WTC11 (cell line): ENCODE measurements around the gene ZCCHC14. TPM values are rescaled to one million over a fixed set of nuclear protein-coding genes. Genes with fewer than 3 reads are reported as not detected.
A peak's percentile ranks its signal among the peaks of the same experiment; 100 is the strongest.

ENCODE experiments used
- ATAC-seq: fragments of 200-7000 bp; cut with Tn5 transposase; 2 replicates; pipeline ENCODE4 v1.10.0; 2021; ENCODE audit warnings: mild to moderate bottlenecking, moderate library complexity
- CTCF ChIA-PET: fragments of 300-600 bp; sonication (Branson Sonifier 250); formaldehyde crosslinking; loops from one replicate; lab custom pipeline; 2021; ENCODE audit warnings: antibody characterized with exemption; lab: Charles Lee
- POLR2A ChIA-PET: fragments of 350-600 bp; sonication (Branson Sonifier 250); formaldehyde crosslinking; loops from one replicate; lab custom pipeline; 2021; ENCODE audit warnings: antibody characterized with exemption; lab: Charles Lee
- DNase-seq: peaks from one replicate; pipeline ENCODE4 v3.0.0; 2021; ENCODE audit warnings: low spot score
- H3K27ac Mint-ChIP-seq: 2 replicates; pipeline ENCODE4 v1.8.0; 2021; ENCODE audit warnings: mixed read lengths
- H3K27me3 Mint-ChIP-seq: 2 replicates; pipeline ENCODE4 v1.8.0; 2021; ENCODE audit warnings: low read depth, mild to moderate bottlenecking, moderate library complexity, mixed read lengths
- H3K36me3 Mint-ChIP-seq: 2 replicates; pipeline ENCODE4 v1.8.0; 2021; ENCODE audit warnings: mixed read lengths
- H3K4me1 Mint-ChIP-seq: 2 replicates; pipeline ENCODE4 v1.8.0; 2022; ENCODE audit warnings: mixed read lengths
- H3K4me3 Mint-ChIP-seq: 2 replicates; pipeline ENCODE4 v1.8.0; 2021; ENCODE audit warnings: mild to moderate bottlenecking, moderate library complexity, mixed read lengths
- H3K9me3 Mint-ChIP-seq: 2 replicates; pipeline ENCODE4 v1.8.0; 2021; ENCODE audit warnings: mixed read lengths
- CBFB ChIP-seq: sonication (generic); formaldehyde crosslinking; IDR thresholded peaks from 2 replicates; pipeline ENCODE4 v1.8.1; 2022; ENCODE audit warnings: mild to moderate bottlenecking, low read depth, missing genetic modification reagents
- MYBL2 ChIP-seq: sonication (generic); formaldehyde crosslinking; IDR thresholded peaks from 2 replicates; pipeline ENCODE4 v1.8.1; 2023; ENCODE audit warnings: mild to moderate bottlenecking, moderate library complexity, missing genetic modification reagents
- SP1 ChIP-seq: sonication (generic); formaldehyde crosslinking; conservative IDR thresholded peaks from 2 replicates; pipeline ENCODE4 v1.8.1; 2022; ENCODE audit warnings: missing genetic modification reagents
- ZNF416 ChIP-seq: fragments of 250-450 bp; sonication (Bioruptor Pico); IDR thresholded peaks from 2 replicates; pipeline ENCODE4 v1.9.0; 2021; ENCODE audit warnings: mild to moderate bottlenecking, inconsistent platforms
- ZNF423 ChIP-seq: fragments of 250-450 bp; sonication (Bioruptor Pico); IDR thresholded peaks from 2 replicates; pipeline ENCODE4 v2.1.2; 2022; ENCODE audit warnings: mild to moderate bottlenecking, moderate library complexity
- total RNA-seq: library from RNA; stranded (reverse); gene quantifications from 3 replicates; pipeline ENCODE4 v1.2.3, GENCODE V29; 2021
- TF ChIP-seq, protein P1 (sequence below): sonication (generic); formaldehyde crosslinking; IDR thresholded peaks from 2 replicates; pipeline ENCODE4 v1.8.0; 2022; ENCODE audit warnings: missing genetic modification reagents
- TF ChIP-seq, protein P2 (sequence below): sonication (generic); formaldehyde crosslinking; IDR thresholded peaks from 2 replicates; pipeline ENCODE4 v1.8.0; 2023; ENCODE audit warnings: missing genetic modification reagents, mild to moderate bottlenecking, borderline replicate concordance
- TF ChIP-seq, protein P3 (sequence below): sonication (generic); formaldehyde crosslinking; IDR thresholded peaks from 2 replicates; pipeline ENCODE4 v1.8.1; 2022; ENCODE audit warnings: mild to moderate bottlenecking, moderate library complexity, missing genetic modification reagents
- TF ChIP-seq, protein P4 (sequence below): fragments of 250-450 bp; sonication (Bioruptor Pico); conservative IDR thresholded peaks from 2 replicates; pipeline ENCODE4 v1.9.0; 2021; ENCODE audit warnings: mild to moderate bottlenecking

Gene ZCCHC14
- total RNA-seq, 1 experiment from 2014 or later = 33.8 TPM

DNA sequence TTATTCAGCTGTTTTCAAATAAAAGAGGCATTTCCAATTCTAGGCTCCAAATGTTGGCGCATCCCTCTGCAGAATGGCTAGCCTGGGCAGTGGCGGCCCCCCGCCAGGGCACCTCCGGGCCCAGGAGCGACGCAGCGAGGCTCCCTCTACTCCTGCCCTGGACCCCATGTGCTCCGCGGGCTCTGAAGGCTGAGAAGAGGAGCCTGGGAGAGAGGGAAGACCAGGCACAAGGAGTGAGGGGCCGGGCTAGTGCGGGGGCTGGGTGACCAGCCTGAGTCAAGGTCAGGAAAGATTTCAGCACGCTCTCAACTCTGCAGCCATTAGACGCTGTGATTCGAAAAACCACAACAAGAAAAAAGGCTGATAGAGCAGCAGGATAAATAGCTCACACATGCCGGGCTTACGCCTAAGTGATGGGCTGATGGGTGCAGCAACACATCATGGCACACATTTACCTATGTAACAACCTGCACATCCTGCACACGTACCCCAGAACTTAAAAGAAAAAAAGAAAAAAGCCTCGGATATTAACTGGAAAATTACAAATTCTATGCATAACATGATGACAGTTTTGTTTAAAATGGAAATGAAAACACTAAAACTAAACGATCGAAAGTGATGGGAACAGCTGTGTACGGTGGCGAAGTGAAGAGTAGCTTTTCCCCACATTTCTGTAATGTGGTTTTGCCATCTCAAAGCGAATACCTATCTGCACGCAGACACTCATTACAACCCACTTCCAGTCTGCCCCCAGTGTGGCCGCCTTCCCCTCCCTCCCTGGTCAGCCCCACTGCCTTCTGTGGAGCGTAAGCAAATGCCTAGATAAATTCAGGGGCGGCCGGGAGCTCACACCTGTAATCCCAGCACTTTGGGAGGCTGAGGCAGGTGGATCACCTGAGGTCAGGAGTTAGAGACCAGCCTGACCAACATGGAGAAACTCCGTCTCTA is 56.3 kb downstream of the ZCCHC14 start:
- H3K4me3 Mint-ChIP-seq = no peak overlapping the region
- peaks cover 6% of the 10 kb centered on the region for H3K36me3 Mint-ChIP-seq
- ChIA-PET CTCF (interaction anchor here (1.0 to 3.2 kb wide), 5 partner anchors 12 to 222 kb away, joined by 3 to 11 read pairs (median 6); no protein-coding TSS in a partner anchor), POLR2A (no interaction called here)
- ATAC-seq (peak; percentile 86), DNase-seq (no peak)
- H3K9me3 Mint-ChIP-seq = peaks cover 4% of the 10 kb centered on the region
- TF ChIP-seq, protein P1, sequence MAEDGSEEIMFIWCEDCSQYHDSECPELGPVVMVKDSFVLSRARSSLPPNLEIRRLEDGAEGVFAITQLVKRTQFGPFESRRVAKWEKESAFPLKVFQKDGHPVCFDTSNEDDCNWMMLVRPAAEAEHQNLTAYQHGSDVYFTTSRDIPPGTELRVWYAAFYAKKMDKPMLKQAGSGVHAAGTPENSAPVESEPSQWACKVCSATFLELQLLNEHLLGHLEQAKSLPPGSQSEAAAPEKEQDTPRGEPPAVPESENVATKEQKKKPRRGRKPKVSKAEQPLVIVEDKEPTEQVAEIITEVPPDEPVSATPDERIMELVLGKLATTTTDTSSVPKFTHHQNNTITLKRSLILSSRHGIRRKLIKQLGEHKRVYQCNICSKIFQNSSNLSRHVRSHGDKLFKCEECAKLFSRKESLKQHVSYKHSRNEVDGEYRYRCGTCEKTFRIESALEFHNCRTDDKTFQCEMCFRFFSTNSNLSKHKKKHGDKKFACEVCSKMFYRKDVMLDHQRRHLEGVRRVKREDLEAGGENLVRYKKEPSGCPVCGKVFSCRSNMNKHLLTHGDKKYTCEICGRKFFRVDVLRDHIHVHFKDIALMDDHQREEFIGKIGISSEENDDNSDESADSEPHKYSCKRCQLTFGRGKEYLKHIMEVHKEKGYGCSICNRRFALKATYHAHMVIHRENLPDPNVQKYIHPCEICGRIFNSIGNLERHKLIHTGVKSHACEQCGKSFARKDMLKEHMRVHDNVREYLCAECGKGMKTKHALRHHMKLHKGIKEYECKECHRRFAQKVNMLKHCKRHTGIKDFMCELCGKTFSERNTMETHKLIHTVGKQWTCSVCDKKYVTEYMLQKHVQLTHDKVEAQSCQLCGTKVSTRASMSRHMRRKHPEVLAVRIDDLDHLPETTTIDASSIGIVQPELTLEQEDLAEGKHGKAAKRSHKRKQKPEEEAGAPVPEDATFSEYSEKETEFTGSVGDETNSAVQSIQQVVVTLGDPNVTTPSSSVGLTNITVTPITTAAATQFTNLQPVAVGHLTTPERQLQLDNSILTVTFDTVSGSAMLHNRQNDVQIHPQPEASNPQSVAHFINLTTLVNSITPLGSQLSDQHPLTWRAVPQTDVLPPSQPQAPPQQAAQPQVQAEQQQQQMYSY (CRISPR knock-in tag) = peak; percentile 95
- 0 out of 2 replicates have a peak, but pooled peaks have one; percentile 11 for TF ChIP-seq ZNF423
- TF ChIP-seq, protein P2, sequence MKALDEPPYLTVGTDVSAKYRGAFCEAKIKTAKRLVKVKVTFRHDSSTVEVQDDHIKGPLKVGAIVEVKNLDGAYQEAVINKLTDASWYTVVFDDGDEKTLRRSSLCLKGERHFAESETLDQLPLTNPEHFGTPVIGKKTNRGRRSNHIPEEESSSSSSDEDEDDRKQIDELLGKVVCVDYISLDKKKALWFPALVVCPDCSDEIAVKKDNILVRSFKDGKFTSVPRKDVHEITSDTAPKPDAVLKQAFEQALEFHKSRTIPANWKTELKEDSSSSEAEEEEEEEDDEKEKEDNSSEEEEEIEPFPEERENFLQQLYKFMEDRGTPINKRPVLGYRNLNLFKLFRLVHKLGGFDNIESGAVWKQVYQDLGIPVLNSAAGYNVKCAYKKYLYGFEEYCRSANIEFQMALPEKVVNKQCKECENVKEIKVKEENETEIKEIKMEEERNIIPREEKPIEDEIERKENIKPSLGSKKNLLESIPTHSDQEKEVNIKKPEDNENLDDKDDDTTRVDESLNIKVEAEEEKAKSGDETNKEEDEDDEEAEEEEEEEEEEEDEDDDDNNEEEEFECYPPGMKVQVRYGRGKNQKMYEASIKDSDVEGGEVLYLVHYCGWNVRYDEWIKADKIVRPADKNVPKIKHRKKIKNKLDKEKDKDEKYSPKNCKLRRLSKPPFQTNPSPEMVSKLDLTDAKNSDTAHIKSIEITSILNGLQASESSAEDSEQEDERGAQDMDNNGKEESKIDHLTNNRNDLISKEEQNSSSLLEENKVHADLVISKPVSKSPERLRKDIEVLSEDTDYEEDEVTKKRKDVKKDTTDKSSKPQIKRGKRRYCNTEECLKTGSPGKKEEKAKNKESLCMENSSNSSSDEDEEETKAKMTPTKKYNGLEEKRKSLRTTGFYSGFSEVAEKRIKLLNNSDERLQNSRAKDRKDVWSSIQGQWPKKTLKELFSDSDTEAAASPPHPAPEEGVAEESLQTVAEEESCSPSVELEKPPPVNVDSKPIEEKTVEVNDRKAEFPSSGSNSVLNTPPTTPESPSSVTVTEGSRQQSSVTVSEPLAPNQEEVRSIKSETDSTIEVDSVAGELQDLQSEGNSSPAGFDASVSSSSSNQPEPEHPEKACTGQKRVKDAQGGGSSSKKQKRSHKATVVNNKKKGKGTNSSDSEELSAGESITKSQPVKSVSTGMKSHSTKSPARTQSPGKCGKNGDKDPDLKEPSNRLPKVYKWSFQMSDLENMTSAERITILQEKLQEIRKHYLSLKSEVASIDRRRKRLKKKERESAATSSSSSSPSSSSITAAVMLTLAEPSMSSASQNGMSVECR (CRISPR knock-in tag) = no peak
- H3K4me1 Mint-ChIP-seq = peaks cover 12% of the 10 kb centered on the region
- H3K27me3 Mint-ChIP-seq = no peaks in the 10 kb centered on the region
- H3K27ac Mint-ChIP-seq = peak overlapping the region; percentile 84

DNA sequence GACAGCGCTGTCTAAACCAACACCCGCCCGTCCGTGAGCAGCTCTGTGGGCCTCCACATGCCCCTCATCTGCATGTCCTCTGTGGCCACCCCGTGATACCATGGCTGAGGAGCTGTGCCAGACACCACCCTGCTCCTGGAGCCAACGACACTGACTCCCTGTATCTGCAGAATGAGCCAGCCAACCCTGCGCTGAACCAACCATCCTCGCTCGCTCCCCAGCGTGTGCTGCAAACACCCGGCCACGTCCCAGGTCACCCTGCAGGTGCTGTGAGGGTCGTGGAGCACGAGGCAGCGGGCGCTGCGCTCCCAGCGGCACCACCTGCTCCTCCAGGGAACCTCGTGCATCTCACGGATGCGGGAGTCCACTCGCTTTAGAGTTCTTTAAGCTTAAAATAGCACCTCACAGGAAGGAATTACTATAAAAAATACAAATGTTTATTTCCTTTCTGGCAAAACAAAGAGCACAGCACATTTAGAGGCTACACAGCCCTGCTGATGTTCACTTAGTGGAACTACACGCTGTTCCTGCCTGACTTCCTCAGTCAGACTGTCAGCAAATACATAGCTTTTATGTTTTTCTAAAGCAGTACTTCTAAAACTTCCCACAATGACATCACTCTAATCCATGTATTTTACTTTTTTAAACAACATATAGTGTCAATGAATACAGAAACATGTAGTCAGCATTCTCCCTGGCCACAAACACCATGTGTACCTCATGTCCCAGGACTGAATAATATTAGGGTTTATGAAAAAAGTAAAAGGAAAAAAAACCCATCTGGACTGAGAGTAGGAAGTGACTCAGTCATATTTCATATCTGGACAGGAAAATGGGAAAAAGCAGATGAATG is 57.2 kb downstream of the ZCCHC14 start:
- H3K27ac Mint-ChIP-seq = no peak overlapping the region; the same call in 1 of the 2 replicates
- H3K9me3 Mint-ChIP-seq = no peaks in the 10 kb centered on the region
- ChIA-PET CTCF (interaction anchor here (1.0 to 3.2 kb wide), 3 partner anchors 11 to 201 kb away, joined by 3 to 11 read pairs (median 10); no protein-coding TSS in a partner anchor), POLR2A (no interaction called here)
- DNase-seq (no peak), ATAC-seq (no peak)
- no peaks in the 10 kb centered on the region for H3K27me3 Mint-ChIP-seq
- TF ChIP-seq MYBL2 (no peak), ZNF416 (no peak), CBFB (no peak), SP1 (CRISPR knock-in tag) (no peak)
- TF ChIP-seq, protein P3, sequence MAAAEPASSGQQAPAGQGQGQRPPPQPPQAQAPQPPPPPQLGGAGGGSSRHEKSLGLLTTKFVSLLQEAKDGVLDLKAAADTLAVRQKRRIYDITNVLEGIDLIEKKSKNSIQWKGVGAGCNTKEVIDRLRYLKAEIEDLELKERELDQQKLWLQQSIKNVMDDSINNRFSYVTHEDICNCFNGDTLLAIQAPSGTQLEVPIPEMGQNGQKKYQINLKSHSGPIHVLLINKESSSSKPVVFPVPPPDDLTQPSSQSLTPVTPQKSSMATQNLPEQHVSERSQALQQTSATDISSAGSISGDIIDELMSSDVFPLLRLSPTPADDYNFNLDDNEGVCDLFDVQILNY (CRISPR knock-in tag) = no peak
- TF ChIP-seq, protein P4, sequence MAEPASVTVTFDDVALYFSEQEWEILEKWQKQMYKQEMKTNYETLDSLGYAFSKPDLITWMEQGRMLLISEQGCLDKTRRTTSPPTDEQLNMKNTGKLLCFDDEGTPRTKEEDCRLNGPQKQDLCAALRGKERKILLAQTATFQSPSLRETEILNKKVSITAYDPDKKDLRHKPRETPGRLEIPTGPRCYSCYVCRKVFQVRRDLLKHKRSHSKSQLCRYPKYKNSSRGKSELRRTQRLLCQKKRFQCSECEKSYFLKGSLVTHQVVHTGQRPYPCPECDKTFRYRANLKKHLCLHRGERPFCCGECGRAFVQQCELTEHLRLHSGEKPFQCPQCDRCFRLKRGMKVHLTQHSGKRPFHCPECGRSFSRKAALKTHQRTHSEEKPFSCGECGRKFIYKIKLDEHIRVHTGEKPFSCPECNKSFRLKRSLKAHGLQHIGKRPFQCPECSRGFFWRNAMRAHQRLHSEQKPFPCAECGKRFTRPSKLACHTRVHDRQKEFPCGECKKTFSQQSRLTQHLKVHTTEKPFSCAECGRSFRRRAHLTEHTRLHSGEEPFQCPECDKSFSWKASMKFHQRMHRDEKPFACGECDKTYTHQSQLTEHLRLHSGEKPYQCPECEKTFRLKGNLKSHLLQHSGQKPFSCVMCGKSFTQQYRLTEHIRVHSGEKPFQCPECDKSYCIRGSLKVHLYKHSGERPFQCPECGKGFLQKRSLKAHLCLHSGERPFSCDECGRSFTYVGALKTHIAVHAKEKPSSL = no peak
- H3K4me1 Mint-ChIP-seq = peaks cover 12% of the 10 kb centered on the region
- peaks cover 3% of the 10 kb centered on the region; the same call in 1 of the 2 replicates for H3K36me3 Mint-ChIP-seq
- no peak overlapping the region for H3K4me3 Mint-ChIP-seq
